ENCODE data around the gene MYH10. TPM values are rescaled to one million over a fixed set of nuclear protein-coding genes. Genes with fewer than 3 reads are reported as not detected.
"Not testable (repeated sequence)": the region's sequence is repeated elsewhere in the genome, so short reads cannot be mapped to it uniquely, and the experiment has no call there.

The MYH10 gene
- total and polyA plus RNA-seq, 12 donors, result 10.3 to 61.0 (median 36.2) TPM

- H3K4me1 ChIP-seq, result no peaks in the 10 kb centered on the region
- 84 to 87% methylated on average over 5 of the region's 5 CpGs for WGBS, 2 donors
- intact Hi-C loops (cut with DNase I), result no loop called here
- H3K27me3 ChIP-seq, result peaks cover 0 to 6% (median 0%) of the 10 kb centered on the region in 7 donors
- TF ChIP-seq CTCF (IDR thresholded peaks at IDR 0.05), result no peak
- H3K36me3 ChIP-seq, result no peaks in the 10 kb centered on the region
- ATAC-seq (no peak), DNase-seq (no peak)
- no peaks in the 10 kb centered on the region for H3K9me3 ChIP-seq
- no peak overlapping the region for H3K4me3 ChIP-seq
- H3K27ac ChIP-seq, result no peak overlapping the region
These were observed 32.4 kb upstream of the MYH10 start for GRCh38 chr17:8662973-8663372.

GRCh38 chr17:8662076-8662831 lies 31.7 kb upstream of the MYH10 start:
- intact Hi-C loops (cut with DNase I), result no loop called here
- DNase-seq, result no peak

GRCh38 chr17:8660709-8661108 lies 30.2 kb upstream of the MYH10 start:
- H3K27ac ChIP-seq; H3K36me3 ChIP-seq; H3K4me1 ChIP-seq; intact Hi-C loops (cut with DNase I); H3K4me3 ChIP-seq; ATAC-seq; H3K27me3 ChIP-seq; DNase-seq: not testable (repeated sequence)
- H3K9me3 ChIP-seq, result peaks cover 0 to 17% (median 0%) of the 10 kb centered on the region in 11 donors

More at GRCh38 chr17:8662076-8662831, 31.7 kb upstream of the MYH10 start:
- TF ChIP-seq CTCF (IDR thresholded peaks at IDR 0.05), result no peak
- WGBS, 2 donors, result 83 to 89% methylated on average over 4 of the region's 4 CpGs
- no peaks in the 10 kb centered on the region for H3K36me3 ChIP-seq
- no peak overlapping the region for H3K4me3 ChIP-seq
- no peak for ATAC-seq
- peaks cover 0 to 6% (median 0%) of the 10 kb centered on the region in 7 donors for H3K27me3 ChIP-seq
- H3K9me3 ChIP-seq, result peaks cover 0 to 2% (median 0%) of the 10 kb centered on the region in 11 donors
- no peaks in the 10 kb centered on the region for H3K4me1 ChIP-seq
- H3K27ac ChIP-seq, result no peak overlapping the region

GRCh38 chr17:8659758-8660410 lies 29.4 kb upstream of the MYH10 start:
- H3K9me3 ChIP-seq, result peaks cover 0 to 17% (median 0%) of the 10 kb centered on the region in 11 donors
- no peaks in the 10 kb centered on the region for H3K4me1 ChIP-seq
- ATAC-seq, result no peak
- intact Hi-C loops (cut with DNase I), result no loop called here
- H3K27ac ChIP-seq, result no peak overlapping the region
- H3K36me3 ChIP-seq, result no peaks in the 10 kb centered on the region
- WGBS, 2 donors, result 83 to 84% methylated on average over 3 of the region's 3 CpGs
- no peak for DNase-seq
- H3K4me3 ChIP-seq, result no peak overlapping the region
- no peaks in the 10 kb centered on the region for H3K27me3 ChIP-seq
- TF ChIP-seq CTCF (IDR thresholded peaks at IDR 0.05), result no peak

- WGBS, 2 donors, result 96 to 99% methylated on average over 6 of the region's 6 CpGs
- Histone ChIP-seq H3K4me1 (no peaks in the 10 kb centered on the region), H3K36me3 (no peaks in the 10 kb centered on the region), H3K27me3 (no peaks in the 10 kb centered on the region), H3K4me3 (no peak overlapping the region), H3K9me3 (peaks cover 0 to 17% (median 0%) of the 10 kb centered on the region in 11 donors), H3K27ac (no peak overlapping the region)
- DNase-seq (no peak), ATAC-seq (no peak)
- intact Hi-C loops (cut with DNase I), result no loop called here
- no peak for TF ChIP-seq CTCF (IDR thresholded peaks at IDR 0.05)
These were observed 28.3 kb upstream of the MYH10 start for GRCh38 chr17:8658810-8659209.
